DOHH2 (cell line): Measurements from ENCODE around the gene LUZP1.
A peak's percentile ranks its signal among the peaks of the same experiment; 100 is the strongest.

Experiments used
- H3F3A ChIP-seq: fragments of 200-600 bp; sonication (generic), shearing (Covaris generic); 2 replicates; pipeline ENCODE4 v1.6.0; 2016; ENCODE audit warnings: antibody characterized with exemption, mild to moderate bottlenecking; ENCODE audit not compliant: control insufficient read depth, insufficient read depth
- H3K27ac ChIP-seq: fragments of 200-600 bp; sonication (generic); 2 replicates; pipeline ENCODE4 v1.5.1; 2014; ENCODE audit warnings: low read depth, mild to moderate bottlenecking, low read length, moderate library complexity
- H3K27me3 ChIP-seq: fragments of 200-600 bp; sonication (generic); 2 replicates; pipeline ENCODE4 v1.6.1; 2014; ENCODE audit warnings: mild to moderate bottlenecking, low read length, mixed read lengths; ENCODE audit not compliant: control insufficient read depth
- H3K36me3 ChIP-seq: fragments of 200-600 bp; sonication (generic); 2 replicates; pipeline ENCODE4 v1.6.1; 2014; ENCODE audit warnings: mild to moderate bottlenecking, low read length, moderate library complexity, mixed read lengths; ENCODE audit not compliant: control insufficient read depth
- H3K4me1 ChIP-seq: fragments of 200-600 bp; sonication (generic); 2 replicates; pipeline ENCODE4 v1.6.1; 2014; ENCODE audit warnings: mild to moderate bottlenecking, low read length, mixed read lengths; ENCODE audit not compliant: control insufficient read depth
- H3K4me2 ChIP-seq: fragments of 200-600 bp; sonication (generic); 2 replicates; pipeline ENCODE4 v1.6.0; 2014; ENCODE audit warnings: mild to moderate bottlenecking, low read length, moderate library complexity
- H3K4me3 ChIP-seq: fragments of 200-600 bp; sonication (generic); 2 replicates; pipeline ENCODE4 v1.5.1; 2014; ENCODE audit warnings: mild to moderate bottlenecking, low read length, mixed read lengths
- H3K79me2 ChIP-seq: fragments of 200-600 bp; sonication (generic); 2 replicates; pipeline ENCODE4 v1.6.1; 2014; ENCODE audit warnings: mild to moderate bottlenecking, low read length, mixed read lengths; ENCODE audit not compliant: control insufficient read depth
- H3K9me2 ChIP-seq: fragments of 200-600 bp; sonication (generic); replicated peaks from 2 replicates; pipeline ENCODE4 v1.6.1; 2014; ENCODE audit warnings: mild to moderate bottlenecking, low read length, mixed read lengths; ENCODE audit not compliant: control insufficient read depth
- H3K9me3 ChIP-seq: fragments of 200-600 bp; sonication (generic); 2 replicates; pipeline ENCODE4 v1.6.1; 2014; ENCODE audit warnings: antibody characterized with exemption, low read length, mixed read lengths; ENCODE audit not compliant: control insufficient read depth, insufficient read depth
- H4K20me1 ChIP-seq: fragments of 200-600 bp; sonication (generic); 2 replicates; pipeline ENCODE4 v1.6.0; 2014; ENCODE audit warnings: low read depth, mild to moderate bottlenecking, antibody characterized with exemption, low read length, moderate library complexity; ENCODE audit not compliant: control insufficient read depth, insufficient read depth
- EZH2phosphoT487 ChIP-seq: fragments of 200-600 bp; sonication (generic); IDR thresholded peaks from 2 replicates; pipeline ENCODE4 v1.6.1; 2017; ENCODE audit warnings: borderline replicate concordance, mild to moderate bottlenecking, antibody characterized with exemption, low read length, moderate library complexity, mixed read lengths
- TF ChIP-seq, protein P1 (sequence below): fragments of 200-600 bp; sonication (generic); IDR thresholded peaks from one replicate; pipeline ENCODE4 v1.5.1; 2014; ENCODE audit warnings: antibody characterized with exemption, mild to moderate bottlenecking, low read depth, low read length; ENCODE audit not compliant: poor library complexity, severe bottlenecking

The LUZP1 gene

DNA sequence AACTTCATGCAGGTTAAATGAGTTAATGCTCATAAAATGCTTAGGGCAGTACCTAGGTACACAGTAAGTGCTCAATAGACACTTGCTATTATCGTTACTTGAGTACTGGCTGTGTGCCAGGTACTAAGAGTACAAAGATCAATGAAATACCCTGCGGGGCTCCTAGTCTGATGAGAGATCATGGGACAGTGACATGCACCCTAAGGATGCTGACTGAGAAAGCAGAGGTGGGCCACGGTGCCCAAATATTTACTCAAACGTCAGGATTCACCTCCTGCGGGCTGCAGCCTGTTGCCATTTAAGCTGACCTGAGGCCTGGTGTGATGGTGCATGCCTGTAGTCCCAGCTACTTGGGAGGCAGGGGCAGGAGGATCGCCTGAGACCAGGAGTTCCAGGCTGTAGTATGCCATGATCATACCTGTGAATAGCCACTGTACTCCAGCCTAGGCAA, 19.8 kb upstream of the LUZP1 start:
- no peaks in the 10 kb centered on the region for H3K9me3 ChIP-seq
- H3K4me2 ChIP-seq, result no peak overlapping the region
- H3K79me2 ChIP-seq, result no peaks in the 10 kb centered on the region
- H3K4me3 ChIP-seq, result no peak overlapping the region
- TF ChIP-seq EZH2phosphoT487, result no peak
- H3K4me1 ChIP-seq, result no peaks in the 10 kb centered on the region
- peaks cover 5% of the 10 kb centered on the region; the same call in 1 of the 2 replicates for H3K27me3 ChIP-seq
- H4K20me1 ChIP-seq, result 0 out of 2 replicates have a peak, but pooled peaks cover 2% of the 10 kb centered on the region
- no peaks in the 10 kb centered on the region for H3F3A ChIP-seq
- H3K9me2 ChIP-seq, result no peaks in the 10 kb centered on the region
- no peaks in the 10 kb centered on the region for H3K36me3 ChIP-seq
- no peak overlapping the region for H3K27ac ChIP-seq

- Histone ChIP-seq H3K4me2 (no peak overlapping the region), H3K27me3 (peaks cover 5% of the 10 kb centered on the region; the same call in 1 of the 2 replicates), H3K9me3 (no peaks in the 10 kb centered on the region), H3K79me2 (no peaks in the 10 kb centered on the region), H4K20me1 (0 out of 2 replicates have a peak, but pooled peaks cover 2% of the 10 kb centered on the region), H3K27ac (no peak overlapping the region), H3F3A (no peaks in the 10 kb centered on the region), H3K4me3 (no peak overlapping the region), H3K4me1 (no peaks in the 10 kb centered on the region), H3K9me2 (no peaks in the 10 kb centered on the region), H3K36me3 (no peaks in the 10 kb centered on the region)
- TF ChIP-seq, protein P1, sequence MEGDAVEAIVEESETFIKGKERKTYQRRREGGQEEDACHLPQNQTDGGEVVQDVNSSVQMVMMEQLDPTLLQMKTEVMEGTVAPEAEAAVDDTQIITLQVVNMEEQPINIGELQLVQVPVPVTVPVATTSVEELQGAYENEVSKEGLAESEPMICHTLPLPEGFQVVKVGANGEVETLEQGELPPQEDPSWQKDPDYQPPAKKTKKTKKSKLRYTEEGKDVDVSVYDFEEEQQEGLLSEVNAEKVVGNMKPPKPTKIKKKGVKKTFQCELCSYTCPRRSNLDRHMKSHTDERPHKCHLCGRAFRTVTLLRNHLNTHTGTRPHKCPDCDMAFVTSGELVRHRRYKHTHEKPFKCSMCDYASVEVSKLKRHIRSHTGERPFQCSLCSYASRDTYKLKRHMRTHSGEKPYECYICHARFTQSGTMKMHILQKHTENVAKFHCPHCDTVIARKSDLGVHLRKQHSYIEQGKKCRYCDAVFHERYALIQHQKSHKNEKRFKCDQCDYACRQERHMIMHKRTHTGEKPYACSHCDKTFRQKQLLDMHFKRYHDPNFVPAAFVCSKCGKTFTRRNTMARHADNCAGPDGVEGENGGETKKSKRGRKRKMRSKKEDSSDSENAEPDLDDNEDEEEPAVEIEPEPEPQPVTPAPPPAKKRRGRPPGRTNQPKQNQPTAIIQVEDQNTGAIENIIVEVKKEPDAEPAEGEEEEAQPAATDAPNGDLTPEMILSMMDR, result no peak
- no peak for TF ChIP-seq EZH2phosphoT487
Observed at GRCh38 chr1:23187637-23188036, 19.0 kb upstream of the LUZP1 start.

DNA sequence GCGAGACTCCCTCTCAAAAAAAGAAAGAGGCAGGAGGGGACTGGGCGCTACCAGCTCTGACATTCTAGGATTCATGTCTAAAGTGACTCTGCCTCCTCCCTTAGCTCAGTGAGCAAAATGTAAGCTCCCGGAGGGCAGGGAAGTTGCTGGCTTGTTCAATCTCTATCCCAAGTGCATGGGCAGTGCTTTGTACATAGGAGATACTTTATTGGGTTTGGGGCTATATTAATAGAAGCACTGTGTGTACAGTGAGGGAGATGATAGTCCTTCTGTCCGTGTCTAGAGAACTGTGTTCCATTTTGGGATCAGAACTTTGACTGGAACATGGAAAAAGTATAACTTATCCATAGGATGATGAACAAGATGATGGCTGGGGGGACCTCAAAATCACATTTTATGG, 16.7 kb upstream of the LUZP1 start:
- Histone ChIP-seq H3K4me2 (no peak overlapping the region), H3K36me3 (no peaks in the 10 kb centered on the region), H3F3A (no peaks in the 10 kb centered on the region), H3K9me2 (no peaks in the 10 kb centered on the region), H3K79me2 (no peaks in the 10 kb centered on the region), H3K27me3 (peaks cover 5% of the 10 kb centered on the region; the same call in 1 of the 2 replicates), H3K27ac (no peak overlapping the region), H4K20me1 (0 out of 2 replicates have a peak, but pooled peaks cover 2% of the 10 kb centered on the region), H3K4me3 (no peak overlapping the region), H3K9me3 (no peaks in the 10 kb centered on the region), H3K4me1 (peaks cover 2% of the 10 kb centered on the region)
- TF ChIP-seq, protein P1, result no peak
- no peak for TF ChIP-seq EZH2phosphoT487

DNA sequence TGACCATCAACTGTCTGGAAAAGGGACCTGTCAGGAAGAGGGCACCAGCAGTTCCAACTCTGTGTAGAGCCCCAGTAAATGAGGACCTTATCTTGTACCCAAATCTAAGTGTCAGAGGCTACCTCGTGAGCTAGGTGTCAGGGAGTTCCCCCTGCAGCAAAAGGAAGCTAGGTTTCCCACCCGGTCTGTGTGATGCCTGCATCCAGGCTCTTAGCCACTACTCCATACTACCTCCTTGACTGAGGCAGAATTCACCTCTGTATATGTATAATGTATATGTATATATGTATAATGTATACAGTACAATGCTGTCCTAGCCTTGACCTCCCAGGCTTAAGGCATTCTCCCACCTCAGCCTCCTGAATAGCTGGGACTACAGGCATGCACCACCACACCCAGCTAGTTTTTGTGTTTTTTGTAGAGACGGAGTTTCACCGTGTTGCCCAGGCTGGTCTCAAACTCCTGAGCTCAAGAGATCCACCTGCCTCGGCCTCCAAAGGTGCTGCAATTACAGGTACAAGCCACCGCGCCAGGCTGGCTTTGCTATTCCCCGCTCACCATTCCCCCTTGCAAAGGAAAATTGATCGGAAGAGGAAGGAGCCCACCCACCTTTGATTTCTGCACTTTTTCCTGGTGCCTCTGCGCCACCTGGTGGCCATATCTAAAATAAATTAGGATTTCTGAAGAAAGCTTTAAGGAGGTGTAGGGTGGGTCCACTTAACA, 15.7 kb upstream of the LUZP1 start:
- H4K20me1 ChIP-seq, result 0 out of 2 replicates have a peak, but pooled peaks cover 2% of the 10 kb centered on the region
- H3K9me2 ChIP-seq, result no peaks in the 10 kb centered on the region
- peaks cover 4% of the 10 kb centered on the region; the same call in 1 of the 2 replicates for H3F3A ChIP-seq
- peaks cover 5% of the 10 kb centered on the region; the same call in 1 of the 2 replicates for H3K27me3 ChIP-seq
- H3K36me3 ChIP-seq, result no peaks in the 10 kb centered on the region
- no peak overlapping the region for H3K27ac ChIP-seq
- TF ChIP-seq EZH2phosphoT487, result no peak
- TF ChIP-seq, protein P1, result peak; percentile 74
- no peaks in the 10 kb centered on the region for H3K79me2 ChIP-seq
- peak overlapping the region; percentile 20; the same call in 1 of the 2 replicates for H3K4me2 ChIP-seq
- H3K9me3 ChIP-seq, result no peaks in the 10 kb centered on the region
- H3K4me1 ChIP-seq, result peaks cover 12% of the 10 kb centered on the region
- H3K4me3 ChIP-seq, result no peak overlapping the region
